Measurements from ENCODE around the gene OBP2A.

DNA sequence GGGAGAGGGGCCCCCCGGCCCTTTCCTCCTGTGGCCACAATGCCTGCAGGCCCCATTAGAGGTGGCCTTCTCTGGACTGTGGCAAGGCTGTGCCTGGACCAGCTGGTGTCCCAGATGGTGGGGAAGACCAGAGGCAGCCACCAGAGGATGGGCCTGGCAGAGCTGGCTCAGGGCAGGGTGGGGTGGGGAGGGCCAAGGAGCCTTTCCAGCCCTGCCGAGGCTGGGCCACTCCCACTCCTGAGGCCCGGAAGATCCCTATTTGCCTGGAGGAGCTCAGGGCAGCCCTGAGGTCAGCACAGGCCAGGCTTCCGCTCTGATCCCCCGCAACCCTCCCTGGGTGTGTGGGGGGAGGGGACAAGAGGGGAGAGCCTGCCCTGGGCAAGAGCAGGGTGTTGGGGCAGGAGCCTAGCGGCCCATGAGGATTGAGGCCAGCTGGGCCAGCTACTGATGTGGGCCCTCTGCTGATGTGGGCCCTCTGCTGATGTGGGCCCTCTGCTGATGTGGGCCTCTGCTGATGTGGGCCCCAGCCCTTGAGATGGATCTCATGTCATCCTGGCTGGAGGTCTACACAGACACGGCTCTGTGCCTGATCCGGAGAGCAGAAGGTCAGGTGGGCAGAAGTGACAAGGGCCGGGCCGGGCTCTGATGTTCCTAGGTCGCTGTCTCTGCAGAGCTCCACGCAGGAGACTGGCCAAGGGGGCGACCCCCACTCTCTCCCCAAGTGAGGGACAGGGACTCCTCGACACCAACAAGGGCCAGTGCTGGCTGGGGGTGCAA lies 39.4 kb upstream of the OBP2A start:
- TF ChIP-seq POLR2A (IDR thresholded peaks at IDR 0.05; ENCODE audit: control extremely low read depth in 1 of 2, low read depth in 2 of 2, low read length in 2 of 2), result no peak
- no peak for TF ChIP-seq POLR2AphosphoS5 (IDR thresholded peaks at IDR 0.05; ENCODE audit: low read depth, low read length)
- TF ChIP-seq NANOG (IDR thresholded peaks at IDR 0.05; ENCODE audit: insufficient read depth, low read depth, low read length, poor library complexity, severe bottlenecking), result no peak
- no peak for TF ChIP-seq RAD21 (IDR thresholded peaks at IDR 0.05 in 1 of 2, conservative IDR thresholded peaks at IDR 0.05 in 1 of 2; ENCODE audit: low read depth in 2 of 2, low read length in 2 of 2)
- TF ChIP-seq, protein P1, sequence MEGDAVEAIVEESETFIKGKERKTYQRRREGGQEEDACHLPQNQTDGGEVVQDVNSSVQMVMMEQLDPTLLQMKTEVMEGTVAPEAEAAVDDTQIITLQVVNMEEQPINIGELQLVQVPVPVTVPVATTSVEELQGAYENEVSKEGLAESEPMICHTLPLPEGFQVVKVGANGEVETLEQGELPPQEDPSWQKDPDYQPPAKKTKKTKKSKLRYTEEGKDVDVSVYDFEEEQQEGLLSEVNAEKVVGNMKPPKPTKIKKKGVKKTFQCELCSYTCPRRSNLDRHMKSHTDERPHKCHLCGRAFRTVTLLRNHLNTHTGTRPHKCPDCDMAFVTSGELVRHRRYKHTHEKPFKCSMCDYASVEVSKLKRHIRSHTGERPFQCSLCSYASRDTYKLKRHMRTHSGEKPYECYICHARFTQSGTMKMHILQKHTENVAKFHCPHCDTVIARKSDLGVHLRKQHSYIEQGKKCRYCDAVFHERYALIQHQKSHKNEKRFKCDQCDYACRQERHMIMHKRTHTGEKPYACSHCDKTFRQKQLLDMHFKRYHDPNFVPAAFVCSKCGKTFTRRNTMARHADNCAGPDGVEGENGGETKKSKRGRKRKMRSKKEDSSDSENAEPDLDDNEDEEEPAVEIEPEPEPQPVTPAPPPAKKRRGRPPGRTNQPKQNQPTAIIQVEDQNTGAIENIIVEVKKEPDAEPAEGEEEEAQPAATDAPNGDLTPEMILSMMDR (IDR thresholded peaks at IDR 0.05; ENCODE audit: control extremely low read depth in 1 of 3, insufficient read depth in 1 of 3, low read depth in 1 of 3, low read length in 3 of 3), result no peak
- no peak for TF ChIP-seq EZH2 (IDR thresholded peaks at IDR 0.05; ENCODE audit: low read depth, low read length, severe bottlenecking)
- no peak for TF ChIP-seq TAF1 (IDR thresholded peaks at IDR 0.05; ENCODE audit: low read depth, low read length)

Data from H1 (cell line).